Neural cell (in vitro differentiated cells): Measurements from ENCODE around the gene GALP. TPM values are rescaled to one million over a fixed set of nuclear protein-coding genes. Genes with fewer than 3 reads are reported as not detected.

Experiments
- H2AFZ ChIP-seq: fragments of 200-600, 300-800 bp; sonication (generic), shearing (Covaris generic); 2 replicates; pipeline ENCODE4 v1.6.0; 2014; ENCODE audit warnings: low read depth, mild to moderate bottlenecking, antibody characterized with exemption, low read length, moderate library complexity
- H3F3A ChIP-seq: fragments of 200-600 bp; shearing (Covaris generic); 2 replicates; pipeline ENCODE4 v1.6.1; 2016; ENCODE audit warnings: mild to moderate bottlenecking, moderate library complexity, mixed read lengths, antibody characterized with exemption, low read length; ENCODE audit not compliant: insufficient read depth, poor library complexity, severe bottlenecking
- H3K27ac ChIP-seq: fragments of 200-600, 300-800 bp; sonication (generic), shearing (Covaris generic); 2 replicates; pipeline ENCODE4 v1.5.1; 2014; ENCODE audit warnings: mild to moderate bottlenecking, low read length, moderate library complexity
- H3K27me3 ChIP-seq: fragments of 300-800, 200-600 bp; sonication (generic), shearing (Covaris generic); 2 replicates; pipeline ENCODE4 v1.6.0; 2014; ENCODE audit warnings: mild to moderate bottlenecking, low read depth, low read length, moderate library complexity; ENCODE audit not compliant: insufficient read depth
- H3K36me3 ChIP-seq: fragments of 300-800, 200-600 bp; sonication (generic), shearing (Covaris generic); 2 replicates; pipeline ENCODE4 v1.5.1; 2014; ENCODE audit warnings: mild to moderate bottlenecking, antibody characterized with exemption, low read length, moderate library complexity; ENCODE audit not compliant: insufficient read depth
- H3K4me2 ChIP-seq: fragments of 300-800, 200-600 bp; sonication (generic), shearing (Covaris generic); 2 replicates; pipeline ENCODE4 v1.6.0; 2014; ENCODE audit warnings: mild to moderate bottlenecking, low read length
- H3K4me3 ChIP-seq: fragments of 300-800, 200-600 bp; sonication (generic), shearing (Covaris generic); 2 replicates; pipeline ENCODE4 v1.5.1; 2014; ENCODE audit warnings: mild to moderate bottlenecking, low read length, moderate library complexity
- H3K79me2 ChIP-seq: fragments of 200-600 bp; shearing (Covaris generic); replicated peaks from 2 replicates; pipeline ENCODE4 v1.6.0; 2014; ENCODE audit warnings: mild to moderate bottlenecking, low read length, moderate library complexity; ENCODE audit not compliant: insufficient read depth
- H3K9ac ChIP-seq: fragments of 300-800, 200-600 bp; sonication (generic), shearing (Covaris generic); 2 replicates; pipeline ENCODE4 v1.6.1; 2016; ENCODE audit warnings: mild to moderate bottlenecking, low read length, mixed read lengths
- H3K9me2 ChIP-seq: fragments of 200-600 bp; shearing (Covaris generic); 2 replicates; pipeline ENCODE4 v1.6.1; 2016; ENCODE audit warnings: mild to moderate bottlenecking, low read length, mixed read lengths; ENCODE audit not compliant: insufficient read depth
- H3K9me3 ChIP-seq: fragments of 200-600, 300-800 bp; sonication (generic), shearing (Covaris generic); 2 replicates; pipeline ENCODE4 v1.6.1; 2016; ENCODE audit warnings: mild to moderate bottlenecking, mixed run types, low read length, moderate library complexity, mixed read lengths
- H4K20me1 ChIP-seq: fragments of 200-600 bp; shearing (Covaris generic); 2 replicates; pipeline ENCODE4 v1.6.1; 2016; ENCODE audit warnings: mild to moderate bottlenecking, mixed run types; ENCODE audit not compliant: insufficient read depth
- EP300 ChIP-seq: fragments of 450-650 bp; conservative IDR thresholded peaks from 2 replicates; pipeline ENCODE4 v1.6.1; 2014; ENCODE audit warnings: antibody characterized with exemption, mild to moderate bottlenecking, moderate library complexity; ENCODE audit not compliant: poor library complexity, severe bottlenecking
- EZH2 ChIP-seq: fragments of 200-600, 300-800 bp; shearing (Covaris generic), sonication (generic); IDR thresholded peaks from 2 replicates; pipeline ENCODE4 v1.6.1; 2014; ENCODE audit warnings: antibody characterized with exemption, low read length, borderline replicate concordance, mild to moderate bottlenecking; ENCODE audit not compliant: insufficient read depth, poor library complexity, severe bottlenecking
- MXI1 ChIP-seq: fragments of 450-650 bp; conservative IDR thresholded peaks from 2 replicates; pipeline ENCODE4 v1.6.1; 2014; ENCODE audit warnings: antibody characterized with exemption, mild to moderate bottlenecking; ENCODE audit not compliant: poor library complexity, severe bottlenecking
- POLR2AphosphoS5 ChIP-seq: IDR thresholded peaks from 2 replicates; pipeline ENCODE4 v1.6.1; 2012
- RAD21 ChIP-seq: fragments of 450-650 bp; conservative IDR thresholded peaks from 2 replicates; pipeline ENCODE4 v1.6.1; 2014; ENCODE audit warnings: antibody characterized with exemption, mild to moderate bottlenecking, moderate library complexity
- SMC3 ChIP-seq: fragments of 450-650 bp; conservative IDR thresholded peaks from 2 replicates; pipeline ENCODE4 v1.6.1; 2014; ENCODE audit warnings: antibody characterized with exemption, mild to moderate bottlenecking, moderate library complexity; ENCODE audit not compliant: poor library complexity
- TAF1 ChIP-seq: IDR thresholded peaks from 2 replicates; pipeline ENCODE4 v1.6.1; 2012; ENCODE audit warnings: low read depth
- polyA plus RNA-seq: library from polyadenylated mRNA; depleted of rRNA; stranded (reverse); fragments of >200 nt; gene quantifications from 2 replicates; pipeline ENCODE4 v1.2.3, GENCODE V29; 2014
- TF ChIP-seq, protein P1 (sequence below): IDR thresholded peaks from 2 replicates; pipeline ENCODE4 v1.6.1; 2012; ENCODE audit warnings: borderline replicate concordance

Gene GALP
- polyA plus RNA-seq, 1 donor from 2014 or later: not detected

DNA sequence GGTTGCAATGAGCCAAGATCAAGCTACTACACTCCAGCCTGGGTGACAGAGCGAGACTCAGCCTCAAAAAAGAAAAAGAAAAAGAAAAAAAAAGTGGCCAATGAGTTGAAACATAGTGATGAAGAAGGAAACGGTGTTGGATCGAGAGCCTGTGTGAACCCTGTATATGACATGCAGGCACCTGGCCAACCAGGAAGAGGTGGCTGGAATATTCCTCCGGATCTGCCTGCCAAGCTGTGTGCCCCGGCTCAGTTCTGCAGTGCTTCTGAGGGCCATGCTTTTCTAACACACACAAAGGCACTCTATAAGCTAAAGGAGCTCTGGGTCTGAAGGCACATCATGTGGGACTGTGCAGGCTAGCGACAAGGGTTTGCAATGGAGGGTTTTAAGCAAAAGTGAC lies 38.4 kb upstream of the GALP start:
- Histone ChIP-seq H3K4me2 (no peak overlapping the region), H3K9ac (no peak overlapping the region), H3K36me3 (no peaks in the 10 kb centered on the region), H3K9me2 (no peaks in the 10 kb centered on the region), H3F3A (no peaks in the 10 kb centered on the region), H3K79me2 (peaks cover 8% of the 10 kb centered on the region), H3K27ac (no peak overlapping the region), H2AFZ (no peak overlapping the region), H4K20me1 (no peaks in the 10 kb centered on the region), H3K9me3 (no peaks in the 10 kb centered on the region), H3K4me3 (no peak overlapping the region), H3K27me3 (no peaks in the 10 kb centered on the region)
- no peak for TF ChIP-seq POLR2AphosphoS5
- TF ChIP-seq MXI1: no peak
- no peak for TF ChIP-seq EP300
- no peak for TF ChIP-seq EZH2
- no peak for TF ChIP-seq TAF1
- no peak for TF ChIP-seq RAD21

DNA sequence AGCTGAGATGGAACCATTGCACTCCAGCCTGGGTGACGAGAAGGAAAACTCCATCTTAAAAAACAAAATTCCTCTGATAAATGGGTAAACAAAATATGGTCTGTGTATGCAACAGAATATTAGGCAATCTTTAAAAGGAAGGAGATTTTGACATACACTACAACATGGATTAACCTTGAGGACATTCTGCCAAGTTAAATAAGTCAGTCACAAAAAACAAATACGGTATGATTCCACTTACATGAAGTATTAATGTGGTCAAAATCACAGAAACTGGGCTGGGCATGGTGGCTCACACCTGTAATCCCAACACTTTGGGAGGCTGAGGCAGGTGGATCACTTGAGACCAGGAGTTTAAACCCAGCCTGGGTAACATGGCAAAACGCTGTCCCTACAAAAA lies 37.7 kb upstream of the GALP start:
- no peak for TF ChIP-seq RAD21
- TF ChIP-seq, protein P1, sequence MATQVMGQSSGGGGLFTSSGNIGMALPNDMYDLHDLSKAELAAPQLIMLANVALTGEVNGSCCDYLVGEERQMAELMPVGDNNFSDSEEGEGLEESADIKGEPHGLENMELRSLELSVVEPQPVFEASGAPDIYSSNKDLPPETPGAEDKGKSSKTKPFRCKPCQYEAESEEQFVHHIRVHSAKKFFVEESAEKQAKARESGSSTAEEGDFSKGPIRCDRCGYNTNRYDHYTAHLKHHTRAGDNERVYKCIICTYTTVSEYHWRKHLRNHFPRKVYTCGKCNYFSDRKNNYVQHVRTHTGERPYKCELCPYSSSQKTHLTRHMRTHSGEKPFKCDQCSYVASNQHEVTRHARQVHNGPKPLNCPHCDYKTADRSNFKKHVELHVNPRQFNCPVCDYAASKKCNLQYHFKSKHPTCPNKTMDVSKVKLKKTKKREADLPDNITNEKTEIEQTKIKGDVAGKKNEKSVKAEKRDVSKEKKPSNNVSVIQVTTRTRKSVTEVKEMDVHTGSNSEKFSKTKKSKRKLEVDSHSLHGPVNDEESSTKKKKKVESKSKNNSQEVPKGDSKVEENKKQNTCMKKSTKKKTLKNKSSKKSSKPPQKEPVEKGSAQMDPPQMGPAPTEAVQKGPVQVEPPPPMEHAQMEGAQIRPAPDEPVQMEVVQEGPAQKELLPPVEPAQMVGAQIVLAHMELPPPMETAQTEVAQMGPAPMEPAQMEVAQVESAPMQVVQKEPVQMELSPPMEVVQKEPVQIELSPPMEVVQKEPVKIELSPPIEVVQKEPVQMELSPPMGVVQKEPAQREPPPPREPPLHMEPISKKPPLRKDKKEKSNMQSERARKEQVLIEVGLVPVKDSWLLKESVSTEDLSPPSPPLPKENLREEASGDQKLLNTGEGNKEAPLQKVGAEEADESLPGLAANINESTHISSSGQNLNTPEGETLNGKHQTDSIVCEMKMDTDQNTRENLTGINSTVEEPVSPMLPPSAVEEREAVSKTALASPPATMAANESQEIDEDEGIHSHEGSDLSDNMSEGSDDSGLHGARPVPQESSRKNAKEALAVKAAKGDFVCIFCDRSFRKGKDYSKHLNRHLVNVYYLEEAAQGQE: no peak
- no peak for TF ChIP-seq EP300
- TF ChIP-seq POLR2AphosphoS5: no peak
- no peak overlapping the region for H2AFZ ChIP-seq
- H3K27me3 ChIP-seq: no peaks in the 10 kb centered on the region
- H3K79me2 ChIP-seq: peaks cover 14% of the 10 kb centered on the region
- no peaks in the 10 kb centered on the region for H4K20me1 ChIP-seq
- no peaks in the 10 kb centered on the region for H3F3A ChIP-seq
- H3K4me2 ChIP-seq: no peak overlapping the region
- no peaks in the 10 kb centered on the region for H3K36me3 ChIP-seq
- H3K9me3 ChIP-seq: no peaks in the 10 kb centered on the region
- H3K9ac ChIP-seq: no peak overlapping the region
- H3K27ac ChIP-seq: no peak overlapping the region
- H3K9me2 ChIP-seq: no peaks in the 10 kb centered on the region
- no peak overlapping the region for H3K4me3 ChIP-seq

DNA sequence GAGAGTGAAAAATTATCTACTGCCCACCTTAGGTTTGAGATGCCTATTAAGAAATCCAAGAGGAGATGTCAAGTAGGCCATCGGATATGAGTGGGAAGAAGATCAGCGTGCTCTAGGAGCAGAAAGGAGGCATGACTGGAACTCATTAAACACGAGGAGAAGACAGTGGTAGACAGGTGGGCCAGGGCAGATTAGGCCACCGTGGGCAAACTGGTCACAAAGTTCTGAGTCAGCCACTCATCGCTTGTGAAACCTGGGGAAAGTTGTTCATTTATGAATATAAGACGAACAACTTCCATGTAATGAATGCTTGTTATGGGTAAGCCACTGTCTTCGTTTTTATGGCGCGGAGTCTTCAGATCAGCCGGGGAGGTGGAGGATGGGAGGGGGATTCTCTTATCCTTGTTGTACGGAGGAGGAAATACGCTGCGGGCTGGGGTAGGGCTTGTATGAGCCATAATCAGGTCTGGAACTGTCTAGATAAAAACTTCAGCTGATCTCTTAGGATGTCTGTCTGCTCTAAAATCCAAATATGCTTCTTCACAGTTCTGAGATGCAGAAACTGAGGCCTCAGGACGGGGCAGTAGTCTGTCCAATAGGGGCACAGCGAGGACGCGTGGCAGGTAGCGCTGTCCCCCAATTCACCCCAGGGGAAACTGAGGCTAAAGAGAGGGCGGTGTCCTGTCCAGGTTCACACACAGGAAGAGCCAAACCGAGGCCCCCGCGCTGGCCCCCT lies 35.8 kb upstream of the GALP start:
- Histone ChIP-seq H4K20me1 (no peaks in the 10 kb centered on the region), H3K9ac (peak overlapping the region; percentile 81), H3K36me3 (no peaks in the 10 kb centered on the region), H3K9me2 (no peaks in the 10 kb centered on the region), H3F3A (no peaks in the 10 kb centered on the region), H3K4me2 (peak overlapping the region; percentile 11), H3K27me3 (no peaks in the 10 kb centered on the region), H3K79me2 (peaks cover 14% of the 10 kb centered on the region), H3K27ac (peak overlapping the region; percentile 86), H3K9me3 (no peaks in the 10 kb centered on the region), H3K4me3 (peak overlapping the region; percentile 72), H2AFZ (peak overlapping the region; percentile 93)
- TF ChIP-seq SMC3: no peak
- TF ChIP-seq EZH2: no peak
